ENCODE results near the gene FOXS1. TPM values are rescaled to one million over a fixed set of nuclear protein-coding genes. Genes with fewer than 3 reads are reported as not detected.

The FOXS1 gene
- total RNA-seq, 1 donor = 0.36 TPM

DNA sequence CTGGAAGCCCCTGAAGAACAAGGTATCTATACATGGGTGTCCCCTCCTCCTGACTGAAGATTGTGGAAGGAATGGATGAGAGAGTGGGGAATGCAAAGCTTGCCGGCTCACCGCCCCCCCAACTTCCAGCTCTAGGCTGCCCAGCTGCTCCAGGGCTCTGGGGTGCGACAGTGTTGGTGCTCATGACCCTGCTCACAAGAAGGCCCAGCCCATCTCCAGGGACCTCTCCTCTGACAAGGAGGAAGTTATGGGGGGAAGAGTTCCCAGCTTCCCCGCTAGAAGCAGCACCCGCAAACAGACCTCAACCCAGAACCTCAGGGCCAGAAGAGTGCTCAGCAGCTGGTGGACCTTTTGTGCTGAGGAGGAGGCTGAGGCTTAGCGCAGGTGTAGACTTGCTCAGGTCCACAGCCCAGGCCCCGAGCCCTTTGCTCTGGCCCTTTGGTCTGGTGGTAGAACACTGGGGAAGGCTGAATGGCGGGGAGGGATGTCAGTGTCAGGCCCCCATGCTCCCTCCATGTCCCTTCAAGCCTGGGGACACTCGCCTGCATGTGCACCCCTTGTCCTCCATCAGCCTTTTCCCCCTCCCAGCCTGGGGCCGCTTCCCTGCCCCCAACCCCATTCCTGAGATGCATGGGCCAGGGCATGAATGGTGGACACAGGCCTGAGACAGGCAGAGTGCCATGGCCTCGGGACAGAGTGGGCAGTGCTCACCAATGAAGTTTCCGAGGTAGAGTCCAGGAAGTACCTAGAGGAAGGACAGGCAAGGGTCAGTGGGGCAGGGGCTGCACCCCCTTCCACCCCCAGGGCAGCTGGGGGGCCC, 23.7 kb upstream of the FOXS1 start:
- no peak overlapping the region for H2AFZ ChIP-seq (ENCODE audit: low read length)
- no peak for DNase-seq (ENCODE audit: insufficient read length, low spot score, missing footprints)

DNA sequence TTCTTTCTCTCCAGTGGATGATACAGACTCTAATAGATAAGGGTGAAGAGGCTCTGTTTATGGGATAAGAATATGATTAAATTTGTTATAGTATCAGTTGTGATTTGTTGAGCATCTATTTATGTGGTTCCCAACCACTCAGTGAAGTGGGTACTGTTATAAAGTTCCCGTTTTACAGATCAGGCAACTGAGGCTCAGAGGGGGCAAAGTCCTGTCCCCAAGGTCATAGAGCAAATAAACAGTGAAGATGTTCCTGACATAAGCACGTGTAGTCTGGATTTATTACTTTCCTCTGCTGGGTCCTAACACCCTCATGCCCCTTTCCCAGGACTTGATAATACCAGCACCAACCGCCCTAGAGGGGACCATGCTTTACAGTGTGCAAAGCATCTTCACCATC, 20.8 kb upstream of the FOXS1 start:
- no peak for DNase-seq (ENCODE audit: insufficient read length, low spot score, missing footprints)
- Histone ChIP-seq H3K36me3 (ENCODE audit: insufficient read depth, low read length) (no peaks in the 10 kb centered on the region), H3K9me3 (ENCODE audit: low read depth, low read length) (no peaks in the 10 kb centered on the region), H3K4me1 (ENCODE audit: insufficient read depth, low read length) (peaks cover 3% of the 10 kb centered on the region), H3K4me3 (ENCODE audit: insufficient read depth, low read length) (no peak overlapping the region), H4K20me1 (ENCODE audit: insufficient read depth, low read length) (peaks cover 3% of the 10 kb centered on the region), H3K4me2 (ENCODE audit: insufficient read depth, low read length) (no peak overlapping the region), H3K27ac (ENCODE audit: low read depth, low read length) (no peak overlapping the region), H2AFZ (ENCODE audit: low read length) (no peak overlapping the region), H3K79me2 (ENCODE audit: insufficient read depth, low read length) (no peaks in the 10 kb centered on the region), H3K27me3 (ENCODE audit: insufficient read depth, low read length) (peaks cover 33% of the 10 kb centered on the region)
- TF ChIP-seq, protein P1, sequence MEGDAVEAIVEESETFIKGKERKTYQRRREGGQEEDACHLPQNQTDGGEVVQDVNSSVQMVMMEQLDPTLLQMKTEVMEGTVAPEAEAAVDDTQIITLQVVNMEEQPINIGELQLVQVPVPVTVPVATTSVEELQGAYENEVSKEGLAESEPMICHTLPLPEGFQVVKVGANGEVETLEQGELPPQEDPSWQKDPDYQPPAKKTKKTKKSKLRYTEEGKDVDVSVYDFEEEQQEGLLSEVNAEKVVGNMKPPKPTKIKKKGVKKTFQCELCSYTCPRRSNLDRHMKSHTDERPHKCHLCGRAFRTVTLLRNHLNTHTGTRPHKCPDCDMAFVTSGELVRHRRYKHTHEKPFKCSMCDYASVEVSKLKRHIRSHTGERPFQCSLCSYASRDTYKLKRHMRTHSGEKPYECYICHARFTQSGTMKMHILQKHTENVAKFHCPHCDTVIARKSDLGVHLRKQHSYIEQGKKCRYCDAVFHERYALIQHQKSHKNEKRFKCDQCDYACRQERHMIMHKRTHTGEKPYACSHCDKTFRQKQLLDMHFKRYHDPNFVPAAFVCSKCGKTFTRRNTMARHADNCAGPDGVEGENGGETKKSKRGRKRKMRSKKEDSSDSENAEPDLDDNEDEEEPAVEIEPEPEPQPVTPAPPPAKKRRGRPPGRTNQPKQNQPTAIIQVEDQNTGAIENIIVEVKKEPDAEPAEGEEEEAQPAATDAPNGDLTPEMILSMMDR (IDR thresholded peaks at IDR 0.05; ENCODE audit: extremely low read depth, low read depth, low read length) = no peak

More for the DNA sequence above, 23.7 kb upstream of the FOXS1 start:
- Histone ChIP-seq H3K9me3 (ENCODE audit: low read depth, low read length) (no peaks in the 10 kb centered on the region), H3K79me2 (ENCODE audit: insufficient read depth, low read length) (no peaks in the 10 kb centered on the region), H3K4me3 (ENCODE audit: insufficient read depth, low read length) (no peak overlapping the region), H3K4me1 (ENCODE audit: insufficient read depth, low read length) (peaks cover 3% of the 10 kb centered on the region), H4K20me1 (ENCODE audit: insufficient read depth, low read length) (peaks cover 3% of the 10 kb centered on the region), H3K27me3 (ENCODE audit: insufficient read depth, low read length) (peaks cover 37% of the 10 kb centered on the region), H3K4me2 (ENCODE audit: insufficient read depth, low read length) (no peak overlapping the region), H3K27ac (ENCODE audit: low read depth, low read length) (no peak overlapping the region), H3K36me3 (ENCODE audit: insufficient read depth, low read length) (no peaks in the 10 kb centered on the region)
- TF ChIP-seq, protein P1 (IDR thresholded peaks at IDR 0.05; ENCODE audit: extremely low read depth, low read depth, low read length) = no peak

DNA sequence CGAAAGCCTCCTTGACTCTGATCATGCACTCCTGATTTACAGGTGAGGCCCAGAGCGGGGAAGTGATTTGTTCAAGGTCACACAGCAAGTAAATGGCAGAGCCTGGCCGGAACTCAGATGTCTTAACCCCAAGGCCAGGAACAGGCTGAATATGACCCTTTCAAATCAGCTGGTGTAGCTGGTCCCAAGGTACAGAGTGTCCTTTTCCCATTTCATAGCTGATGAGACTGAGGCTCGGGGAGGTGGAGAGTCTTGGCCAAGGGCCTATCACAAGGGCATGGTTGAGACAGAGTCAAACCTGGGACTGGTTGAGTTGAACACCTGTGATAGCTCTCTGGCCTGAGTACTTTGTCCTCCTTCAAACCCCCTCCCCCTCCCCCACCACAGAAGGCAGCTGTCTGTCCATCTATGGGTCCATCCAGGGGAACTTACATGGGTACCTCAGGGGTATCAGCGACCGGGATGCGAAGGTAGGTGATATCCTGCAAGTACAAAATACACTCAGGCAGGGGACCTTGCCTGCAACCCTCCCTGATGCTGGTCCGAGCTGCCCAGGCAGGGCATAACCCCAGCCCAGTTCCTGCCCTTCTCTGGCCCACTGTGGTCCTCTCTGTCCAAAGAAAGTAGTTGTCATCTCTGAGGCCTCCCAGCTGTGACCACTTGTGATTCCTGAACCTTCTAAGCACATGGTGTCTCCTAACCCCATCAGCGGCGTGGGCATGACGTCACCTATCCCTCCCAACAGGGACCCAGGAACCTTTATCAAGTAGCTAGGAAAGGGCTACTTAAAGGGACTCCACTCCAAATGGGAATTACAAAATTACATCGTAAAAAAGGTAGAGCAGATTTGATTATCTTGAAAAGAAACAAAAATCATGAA, 19.4 kb upstream of the FOXS1 start:
- H3K4me2 ChIP-seq (ENCODE audit: insufficient read depth, low read length) = no peak overlapping the region
- H3K27ac ChIP-seq (ENCODE audit: low read depth, low read length) = no peak overlapping the region
- peaks cover 3% of the 10 kb centered on the region for H3K4me1 ChIP-seq (ENCODE audit: insufficient read depth, low read length)
- H2AFZ ChIP-seq (ENCODE audit: low read length) = no peak overlapping the region
- H3K9me3 ChIP-seq (ENCODE audit: low read depth, low read length) = no peaks in the 10 kb centered on the region
- H3K27me3 ChIP-seq (ENCODE audit: insufficient read depth, low read length) = peaks cover 34% of the 10 kb centered on the region
- TF ChIP-seq, protein P1 (IDR thresholded peaks at IDR 0.05; ENCODE audit: extremely low read depth, low read depth, low read length) = no peak
- no peaks in the 10 kb centered on the region for H3K36me3 ChIP-seq (ENCODE audit: insufficient read depth, low read length)
- H3K4me3 ChIP-seq (ENCODE audit: insufficient read depth, low read length) = no peak overlapping the region
- H4K20me1 ChIP-seq (ENCODE audit: insufficient read depth, low read length) = peaks cover 3% of the 10 kb centered on the region
- peak; percentile 61 for DNase-seq (ENCODE audit: insufficient read length, low spot score, missing footprints)
- no peaks in the 10 kb centered on the region for H3K79me2 ChIP-seq (ENCODE audit: insufficient read depth, low read length)
